HCT116 (cell line): ENCODE results near the gene TAGLN.

Source experiments
- ATF3 ChIP-seq: IDR thresholded peaks from 2 replicates; pipeline ENCODE4 v1.6.1; 2012
- SRF ChIP-seq: IDR thresholded peaks from 2 replicates; pipeline ENCODE4 v1.6.1; 2012; ENCODE audit warnings: low read depth
- ZNF274 ChIP-seq: fragments of 200-500 bp; sonication (Bioruptor generic); IDR thresholded peaks from 2 replicates; pipeline ENCODE4 v1.6.1; 2014; ENCODE audit warnings: mild to moderate bottlenecking, low read depth, low read length, inconsistent platforms

- TF ChIP-seq ZNF274 (no peak), ATF3 (no peak), SRF (no peak)
Observed at GRCh38 chr11:117251506-117251905, 52.3 kb downstream of the TAGLN start.
